HepG2 (cell line): ENCODE measurements around the gene TM9SF4.

Experiments
- ADNP ChIP-seq: sonication (generic); formaldehyde crosslinking; IDR thresholded peaks from 2 replicates; pipeline ENCODE4 v1.4.0; 2020; ENCODE audit warnings: missing genetic modification reagents
- AGO1 ChIP-seq: fragments of 200-400 bp; formaldehyde crosslinking; IDR thresholded peaks from 2 replicates; pipeline ENCODE4 v1.6.1; 2017; ENCODE audit warnings: mild to moderate bottlenecking, low read depth, low read length, moderate library complexity; ENCODE audit not compliant: poor library complexity, severe bottlenecking
- CBX2 ChIP-seq, 2 experiments: fragments of 200-600 bp in 1 of 2; sonication (generic); formaldehyde crosslinking in 1 of 2; IDR thresholded peaks; 2 replicates each; pipeline versions ENCODE4 v1.7.0 to v1.8.1; 2018 to 2022; ENCODE audit warnings: low read depth in 2 of 2, low read length in 1 of 2, mild to moderate bottlenecking in 1 of 2, missing genetic modification reagents in 1 of 2
- EP300 ChIP-seq, 3 experiments: sonication (generic) in 1 of 3; formaldehyde crosslinking in 1 of 3; IDR thresholded peaks; 2 replicates each; pipeline versions ENCODE4 v1.5.1 to v1.6.1; 2011 to 2020; ENCODE audit warnings: low read depth in 2 of 3, low read length in 2 of 3, borderline replicate concordance in 1 of 3, improper control_type of control experiment in 1 of 3, mild to moderate bottlenecking in 1 of 3, missing genetic modification reagents in 1 of 3, moderate library complexity in 1 of 3
- MAFG ChIP-seq: sonication (generic); formaldehyde crosslinking; IDR thresholded peaks from 2 replicates; pipeline ENCODE4 v1.5.1; 2020; ENCODE audit warnings: mild to moderate bottlenecking, missing genetic modification reagents
- TF ChIP-seq, protein P1 (sequence below): sonication (generic); formaldehyde crosslinking; IDR thresholded peaks from 2 replicates; pipeline ENCODE4 v1.5.0; 2020; ENCODE audit warnings: mild to moderate bottlenecking, missing genetic modification reagents, moderate library complexity

GRCh38 chr20:32078791-32079190 lies 30.7 kb upstream of the TM9SF4 start:
- TF ChIP-seq CBX2 (IDR thresholded peaks at IDR 0.05; ENCODE audit: low read depth, low read length) (no peak), CBX2 (CRISPR knock-in tag; IDR thresholded peaks at IDR 0.05; ENCODE audit: low read depth) (no peak), MAFG (CRISPR knock-in tag) (no peak), AGO1 (no peak), EP300 (IDR thresholded peaks at IDR 0.05; ENCODE audit: low read depth in 2 of 2, low read length in 2 of 2) (no peak), EP300 (CRISPR knock-in tag; IDR thresholded peaks at IDR 0.05; ENCODE audit: borderline replicate concordance) (no peak), ADNP (CRISPR knock-in tag) (no peak)
- TF ChIP-seq, protein P1, sequence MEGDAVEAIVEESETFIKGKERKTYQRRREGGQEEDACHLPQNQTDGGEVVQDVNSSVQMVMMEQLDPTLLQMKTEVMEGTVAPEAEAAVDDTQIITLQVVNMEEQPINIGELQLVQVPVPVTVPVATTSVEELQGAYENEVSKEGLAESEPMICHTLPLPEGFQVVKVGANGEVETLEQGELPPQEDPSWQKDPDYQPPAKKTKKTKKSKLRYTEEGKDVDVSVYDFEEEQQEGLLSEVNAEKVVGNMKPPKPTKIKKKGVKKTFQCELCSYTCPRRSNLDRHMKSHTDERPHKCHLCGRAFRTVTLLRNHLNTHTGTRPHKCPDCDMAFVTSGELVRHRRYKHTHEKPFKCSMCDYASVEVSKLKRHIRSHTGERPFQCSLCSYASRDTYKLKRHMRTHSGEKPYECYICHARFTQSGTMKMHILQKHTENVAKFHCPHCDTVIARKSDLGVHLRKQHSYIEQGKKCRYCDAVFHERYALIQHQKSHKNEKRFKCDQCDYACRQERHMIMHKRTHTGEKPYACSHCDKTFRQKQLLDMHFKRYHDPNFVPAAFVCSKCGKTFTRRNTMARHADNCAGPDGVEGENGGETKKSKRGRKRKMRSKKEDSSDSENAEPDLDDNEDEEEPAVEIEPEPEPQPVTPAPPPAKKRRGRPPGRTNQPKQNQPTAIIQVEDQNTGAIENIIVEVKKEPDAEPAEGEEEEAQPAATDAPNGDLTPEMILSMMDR (CRISPR knock-in tag): no peak
